HG03378 (cell line): Measurements from ENCODE around the gene BBIP1.

Experiments used
- ATAC-seq: cut with Tn5 transposase; IDR thresholded peaks from one replicate; pipeline ENCODE4 v1.9.1; 2021; ENCODE audit warnings: mild to moderate bottlenecking, moderate library complexity; ENCODE audit not compliant: unreplicated experiment

Gene BBIP1

DNA sequence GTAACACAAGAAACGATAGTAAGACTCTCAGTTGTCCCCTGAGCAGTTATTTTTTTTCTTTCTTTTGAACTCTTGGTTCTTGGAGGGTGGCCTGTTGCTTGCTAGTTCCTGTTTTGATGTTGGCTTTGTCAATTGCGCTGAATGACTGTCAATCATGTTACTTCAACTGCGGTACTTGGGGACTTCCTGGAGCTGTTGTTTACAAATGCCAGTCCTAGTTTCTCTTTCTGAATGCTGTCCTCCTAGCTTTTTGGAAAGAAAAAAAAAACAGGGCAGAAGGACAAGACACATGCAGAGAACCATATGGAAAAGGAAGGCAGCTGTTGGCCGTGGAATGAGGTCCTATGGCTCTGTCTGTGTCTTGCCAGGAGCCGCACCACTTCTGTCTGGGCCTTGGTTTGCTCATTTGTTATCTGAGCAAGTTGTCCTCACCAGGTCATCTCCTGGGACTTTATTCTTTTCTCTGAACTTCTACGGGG is 54.3 kb downstream of the BBIP1 start:
- peak; percentile 68 for ATAC-seq

DNA sequence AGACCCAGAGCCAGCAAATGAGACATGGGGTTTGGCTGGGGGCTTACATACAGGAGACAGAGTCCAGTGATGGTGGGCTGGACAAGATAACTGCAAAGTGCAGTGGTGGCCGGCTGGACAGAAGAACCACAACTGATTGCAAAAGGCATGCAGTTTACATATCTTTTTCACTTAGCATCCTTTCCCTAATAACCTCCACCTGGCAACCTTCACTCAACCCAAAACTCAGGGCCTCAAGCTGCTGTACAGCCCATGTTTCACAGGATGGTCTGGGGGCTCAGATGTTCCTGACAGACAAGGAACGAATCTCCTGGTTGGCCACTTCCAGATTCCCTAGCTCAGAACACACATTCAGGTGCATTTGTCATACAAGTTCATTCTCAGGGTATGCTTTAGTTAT is 55.0 kb downstream of the BBIP1 start:
- no peak for ATAC-seq

DNA sequence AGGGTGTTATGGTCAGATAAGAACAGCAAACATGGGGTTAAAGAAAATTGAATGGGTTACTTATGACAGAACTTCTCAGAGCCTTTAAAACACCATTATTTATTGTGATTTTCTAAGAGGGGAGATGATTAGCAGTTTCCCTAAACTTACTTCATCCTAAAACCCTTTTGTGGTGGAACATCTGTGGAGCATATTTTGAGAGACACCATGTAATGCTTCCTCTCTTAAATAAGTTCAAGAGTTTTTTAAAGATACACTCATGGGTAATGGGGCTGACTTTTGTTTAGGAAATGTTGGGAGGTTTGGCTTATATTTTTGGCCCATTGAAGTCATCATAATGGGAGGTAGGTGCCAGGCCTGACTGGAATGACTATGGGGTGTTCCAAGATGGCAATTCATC is 55.6 kb downstream of the BBIP1 start:
- ATAC-seq, result no peak

DNA sequence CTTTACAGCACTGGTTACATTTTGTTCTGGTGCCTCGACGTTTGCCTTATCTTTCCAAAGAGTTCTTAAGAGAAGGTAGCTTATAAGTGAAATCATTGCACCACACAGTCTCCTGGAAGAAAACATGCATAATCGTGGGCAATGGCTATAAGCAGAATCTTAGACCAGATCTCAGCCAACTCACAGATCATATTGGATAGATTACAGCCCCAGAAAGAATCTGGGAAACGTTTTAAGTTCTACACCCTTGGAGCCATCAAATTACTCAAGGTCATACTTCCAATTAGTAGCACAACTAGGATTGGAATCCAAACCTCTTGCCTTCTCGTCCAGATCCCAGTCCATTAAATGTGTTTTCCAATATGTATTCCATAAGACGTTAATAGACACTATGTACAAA is 56.0 kb downstream of the BBIP1 start:
- no peak for ATAC-seq

DNA sequence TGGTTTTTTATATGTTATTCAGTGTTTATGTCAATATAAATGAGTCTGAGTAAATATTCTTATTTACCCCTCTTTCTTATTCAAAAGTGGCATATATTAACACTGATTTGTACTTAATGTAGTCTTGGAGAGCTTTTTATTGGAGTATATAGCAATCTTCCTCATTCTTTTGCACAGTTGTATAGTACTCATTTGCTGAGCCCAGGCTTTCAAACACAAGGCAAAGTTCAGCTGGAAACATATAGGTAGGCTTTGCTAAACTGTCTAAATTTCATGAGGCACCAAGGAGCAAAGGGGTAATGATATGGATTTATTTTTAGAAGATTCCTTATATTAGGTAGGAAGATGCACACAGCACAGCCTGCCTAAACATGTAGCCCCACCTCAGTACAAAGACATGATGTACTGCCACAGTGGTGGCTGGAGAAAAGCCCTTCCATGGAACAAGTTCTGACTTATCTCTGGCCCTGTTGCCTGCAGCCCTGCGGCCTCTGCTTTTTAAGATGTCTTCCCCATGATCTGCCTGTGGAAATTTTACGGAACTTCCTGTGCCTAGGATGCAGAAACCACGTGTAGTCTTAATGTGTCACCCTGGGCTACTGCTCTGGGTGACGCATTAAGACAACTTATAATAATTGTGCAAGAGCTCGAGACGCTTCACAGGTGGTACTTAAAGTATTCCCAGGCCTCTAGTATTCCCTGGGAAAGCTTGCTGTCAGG is 56.9 kb downstream of the BBIP1 start:
- ATAC-seq, result no peak

DNA sequence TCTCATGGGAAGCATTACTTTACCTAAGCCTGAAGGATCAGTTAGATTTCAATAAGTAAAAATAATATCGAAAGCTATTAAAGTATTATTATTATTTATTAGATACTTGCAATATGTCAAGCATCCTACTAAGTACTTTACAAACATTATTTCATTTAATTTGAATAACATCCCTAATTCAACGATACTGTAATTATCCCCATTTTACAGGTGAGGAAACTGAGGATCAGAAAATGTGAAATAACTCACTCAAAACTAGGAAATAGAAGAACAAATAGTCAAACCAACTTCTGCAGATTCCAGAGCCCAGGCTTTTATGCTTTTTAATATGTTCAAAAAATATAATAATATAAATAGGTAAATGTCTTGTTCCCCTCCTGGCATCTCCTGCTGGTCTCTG is 57.5 kb downstream of the BBIP1 start:
- no peak for ATAC-seq

DNA sequence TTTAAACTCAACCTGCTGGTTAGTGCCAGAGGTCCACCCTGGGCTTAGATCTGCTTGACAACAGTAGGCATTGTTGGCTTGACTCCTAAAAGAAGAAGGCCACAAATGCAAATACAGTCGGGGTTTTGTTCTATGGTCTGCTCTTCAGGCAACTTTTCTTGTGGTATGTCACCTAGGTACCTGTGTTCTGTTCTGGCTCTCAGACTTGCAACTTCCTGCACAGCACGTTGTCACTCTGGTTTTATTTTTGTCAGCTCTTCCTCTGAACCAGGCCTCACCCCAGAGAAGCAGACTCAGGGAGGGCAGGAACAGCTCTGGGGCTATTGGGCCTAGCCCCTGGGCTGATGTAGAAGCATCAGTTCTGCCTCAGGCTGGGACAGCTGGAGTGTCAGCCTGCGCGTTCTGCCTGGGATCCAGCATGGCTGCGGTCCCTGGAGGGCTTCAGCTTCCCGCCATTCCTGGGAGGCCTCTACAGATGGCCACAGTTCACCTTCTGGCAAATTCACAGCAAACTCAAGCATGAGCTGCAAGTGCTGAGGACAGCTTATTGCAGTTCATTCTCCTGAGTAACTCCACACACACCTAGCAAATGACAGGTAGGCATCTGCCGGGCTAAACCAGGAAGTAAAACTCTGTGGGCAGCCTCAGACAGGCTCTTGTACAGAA is 58.3 kb downstream of the BBIP1 start:
- peak; percentile 47 for ATAC-seq

DNA sequence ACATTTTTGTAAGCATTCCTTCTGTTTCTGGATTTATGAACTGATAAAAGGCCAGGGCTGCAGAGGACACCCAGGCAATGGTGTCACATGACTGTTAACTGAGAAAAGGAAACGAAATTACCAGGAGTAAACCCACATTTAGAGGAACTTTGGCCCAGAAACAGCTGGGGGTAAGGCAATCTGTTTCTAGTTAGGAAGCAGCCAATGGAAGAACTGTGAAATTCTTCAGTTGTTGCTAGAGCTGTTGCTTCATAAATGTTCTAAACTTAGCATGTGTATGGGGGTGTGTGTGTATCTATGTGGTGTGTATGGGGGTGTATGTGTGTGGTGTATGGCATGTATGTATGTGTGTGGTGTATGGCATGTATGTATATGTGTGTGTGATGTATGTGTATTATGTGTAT is 59.0 kb downstream of the BBIP1 start:
- ATAC-seq, result no peak

DNA sequence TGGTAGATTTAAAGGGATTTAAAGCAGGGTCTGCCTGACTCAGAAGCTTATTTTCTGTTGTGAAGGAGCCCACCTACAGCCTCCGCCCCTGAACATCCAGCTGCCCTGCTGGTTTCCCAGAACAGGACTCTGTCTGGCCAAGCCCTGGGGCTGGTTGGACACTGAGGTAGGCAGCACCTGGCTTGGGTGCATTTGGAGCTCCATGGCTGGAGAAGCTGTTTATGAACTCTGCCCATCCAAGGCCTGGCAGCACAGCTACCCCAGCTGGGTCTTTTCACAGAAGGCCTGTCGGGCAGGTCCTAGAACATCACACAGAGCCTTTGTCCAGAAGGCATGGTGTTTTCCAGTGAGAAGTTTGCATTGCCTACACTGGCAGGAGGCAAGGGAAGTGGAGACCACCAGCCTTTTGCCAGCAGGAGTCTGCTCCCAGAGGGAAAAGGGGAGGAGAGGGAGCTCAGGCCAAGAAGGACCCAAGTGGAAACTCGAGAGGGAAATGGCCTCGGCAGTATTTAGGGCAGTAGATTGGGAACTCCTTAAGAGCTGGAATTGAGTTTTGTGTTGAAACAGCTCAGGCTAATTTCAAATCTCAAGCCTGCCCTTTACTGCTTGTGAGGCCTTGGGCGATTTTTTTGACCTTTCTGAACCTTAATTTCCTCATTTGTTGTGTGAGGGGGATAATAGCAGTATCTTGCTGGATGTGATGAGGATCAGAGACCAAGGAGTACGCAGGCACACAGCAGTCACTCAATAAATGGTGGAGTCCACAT is 59.6 kb downstream of the BBIP1 start:
- ATAC-seq, result no peak

DNA sequence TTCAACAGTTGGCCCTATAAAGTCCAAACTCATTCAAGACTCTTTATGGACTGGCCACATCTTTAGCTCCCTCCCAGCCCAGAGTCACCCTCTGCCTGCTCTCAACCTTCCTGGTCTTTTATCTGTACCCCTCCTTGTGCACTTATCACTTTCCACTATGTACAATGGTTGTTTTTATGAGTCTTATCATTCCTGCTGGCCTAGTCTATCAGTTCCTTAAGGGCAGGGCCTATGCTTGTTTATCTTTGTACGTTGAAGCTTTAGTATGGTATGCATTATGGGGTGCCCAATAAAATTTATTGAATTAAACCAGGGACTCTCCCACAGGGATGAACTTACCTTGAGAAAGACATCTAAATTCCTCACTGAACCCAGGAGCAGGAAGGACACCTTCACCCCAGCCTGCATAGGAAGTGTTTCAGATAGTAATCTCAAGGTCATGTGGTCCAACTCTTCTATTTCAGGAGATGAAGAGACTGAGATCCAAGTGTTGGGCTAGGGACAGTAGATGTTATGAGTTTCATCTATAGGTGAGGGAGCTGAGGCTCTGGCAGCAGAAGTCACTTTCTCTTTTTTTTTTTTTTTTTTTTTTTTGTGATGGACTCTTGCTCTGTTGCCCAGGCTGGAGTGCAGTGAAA is 60.6 kb downstream of the BBIP1 start:
- ATAC-seq, result no peak

DNA sequence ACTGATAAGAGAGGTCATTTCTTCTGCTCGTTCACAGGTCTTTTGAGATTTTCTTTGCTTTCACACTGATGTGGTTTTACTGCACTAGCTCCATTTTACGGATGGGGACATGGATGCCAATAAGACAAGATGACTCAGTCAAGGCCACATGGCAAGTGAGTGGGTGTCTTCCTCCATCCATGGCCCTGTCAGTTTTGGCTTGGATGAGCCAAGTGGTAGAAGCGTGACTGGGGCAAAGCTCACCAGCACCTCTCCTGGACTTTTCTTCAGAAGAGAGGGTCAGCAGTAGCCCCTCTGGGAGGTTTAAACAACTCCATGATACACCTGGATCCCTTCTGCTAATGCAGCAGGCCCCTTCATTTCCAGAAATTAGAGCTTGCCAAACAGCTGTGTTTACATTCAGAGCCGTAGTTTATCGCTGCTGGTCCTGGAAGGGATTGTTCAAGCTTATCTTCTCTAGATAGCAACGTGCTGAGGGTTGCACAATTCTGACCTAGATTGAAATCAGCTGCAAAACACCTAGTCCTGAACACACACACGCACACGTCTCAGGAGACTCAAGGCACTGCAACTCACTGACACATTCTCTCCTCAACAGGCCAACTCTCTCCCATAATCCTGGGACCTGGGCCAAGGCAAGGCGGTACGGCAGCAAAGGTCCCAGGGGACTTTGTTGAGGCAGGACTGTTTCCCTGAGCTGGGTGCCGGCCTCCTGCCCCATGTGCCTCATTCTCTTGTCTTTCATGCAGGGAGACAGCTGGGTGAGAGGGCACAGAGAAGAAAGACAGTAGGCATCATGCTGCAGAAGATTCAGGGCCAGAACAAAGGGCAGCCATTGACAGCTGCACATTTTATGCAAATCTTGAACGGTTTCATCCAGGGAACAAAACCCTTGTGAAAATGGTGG is 61.5 kb downstream of the BBIP1 start:
- no peak for ATAC-seq

DNA sequence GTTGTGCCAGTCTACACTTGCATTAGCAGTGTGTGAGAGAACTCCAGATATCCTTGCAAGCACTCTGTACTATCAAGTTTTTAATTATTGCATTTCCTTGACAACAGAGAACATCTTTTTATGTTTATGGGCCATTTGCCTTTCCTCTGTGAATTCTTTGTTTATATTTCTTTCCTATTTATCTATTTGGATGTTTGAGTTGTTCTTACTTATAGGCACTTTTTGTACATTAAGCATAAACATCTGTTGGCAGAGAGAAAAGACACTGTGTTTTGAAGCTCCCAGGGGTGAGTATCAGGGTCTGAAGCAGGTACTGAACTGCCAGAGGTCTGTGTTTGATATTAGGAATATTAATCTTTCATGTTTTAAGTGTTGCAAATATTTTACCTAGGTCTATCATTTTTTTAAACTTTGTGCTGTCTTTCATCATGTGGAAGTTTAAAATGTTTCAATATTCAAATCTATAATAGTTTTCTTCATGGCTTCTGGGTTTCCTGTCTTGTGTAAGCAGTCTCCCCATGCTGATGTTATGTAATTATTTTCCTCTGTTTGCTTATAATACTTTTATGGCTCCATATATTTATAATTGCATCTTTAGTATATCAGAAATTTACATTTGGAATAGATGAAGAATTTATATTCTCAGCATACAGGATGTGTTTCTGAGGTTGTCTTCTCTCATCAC is 64.9 kb downstream of the BBIP1 start:
- no peak for ATAC-seq

DNA sequence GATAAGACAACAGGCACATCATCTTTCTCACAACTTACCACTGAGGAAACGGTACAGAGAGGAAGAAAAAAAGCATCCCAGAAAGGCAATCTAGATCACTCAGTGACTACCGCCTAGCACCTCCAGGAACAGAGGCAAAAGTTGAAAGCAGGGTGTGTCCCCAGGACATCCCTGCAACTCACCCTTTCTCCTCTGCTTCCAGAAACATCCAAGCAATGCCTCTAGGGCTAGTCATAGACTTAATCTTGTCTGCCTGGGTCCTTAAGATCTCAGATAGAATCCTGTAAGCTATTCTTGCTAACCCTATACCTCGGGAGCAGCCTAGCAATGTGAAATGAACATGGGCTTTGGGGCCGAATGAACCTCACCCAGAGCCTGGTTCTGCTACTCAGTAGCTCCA is 66.0 kb downstream of the BBIP1 start:
- no peak for ATAC-seq

DNA sequence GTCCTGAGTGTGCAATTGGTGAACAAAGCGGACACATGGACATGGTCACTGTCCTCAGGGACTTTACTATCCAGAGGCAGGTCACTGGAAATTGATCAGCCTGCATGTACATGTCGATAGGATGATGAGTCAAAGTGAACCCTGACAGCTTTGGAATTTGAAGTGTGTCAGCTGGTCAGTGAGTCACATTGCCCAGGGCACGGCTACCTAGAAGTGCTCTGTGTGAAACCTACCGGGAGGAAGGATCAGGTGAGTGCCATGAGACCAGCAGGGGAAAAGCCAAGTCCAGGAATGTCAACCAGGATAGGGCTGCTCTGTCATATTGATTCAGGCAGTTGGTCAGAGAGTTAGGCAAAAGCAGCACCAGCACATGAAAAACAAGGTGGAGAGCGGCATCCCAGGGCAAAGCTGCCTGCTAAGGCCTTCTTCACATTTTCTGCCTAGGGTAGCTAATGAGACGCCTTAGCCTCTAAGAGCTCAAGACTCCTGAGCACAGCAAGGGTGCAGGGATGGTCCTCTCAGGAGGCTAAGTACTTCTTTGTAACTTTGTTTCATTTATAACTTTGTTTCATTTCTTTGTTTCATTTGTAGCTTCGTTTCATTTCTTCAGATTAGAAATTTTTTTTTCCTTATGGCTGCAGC is 66.6 kb downstream of the BBIP1 start:
- ATAC-seq, result no peak

DNA sequence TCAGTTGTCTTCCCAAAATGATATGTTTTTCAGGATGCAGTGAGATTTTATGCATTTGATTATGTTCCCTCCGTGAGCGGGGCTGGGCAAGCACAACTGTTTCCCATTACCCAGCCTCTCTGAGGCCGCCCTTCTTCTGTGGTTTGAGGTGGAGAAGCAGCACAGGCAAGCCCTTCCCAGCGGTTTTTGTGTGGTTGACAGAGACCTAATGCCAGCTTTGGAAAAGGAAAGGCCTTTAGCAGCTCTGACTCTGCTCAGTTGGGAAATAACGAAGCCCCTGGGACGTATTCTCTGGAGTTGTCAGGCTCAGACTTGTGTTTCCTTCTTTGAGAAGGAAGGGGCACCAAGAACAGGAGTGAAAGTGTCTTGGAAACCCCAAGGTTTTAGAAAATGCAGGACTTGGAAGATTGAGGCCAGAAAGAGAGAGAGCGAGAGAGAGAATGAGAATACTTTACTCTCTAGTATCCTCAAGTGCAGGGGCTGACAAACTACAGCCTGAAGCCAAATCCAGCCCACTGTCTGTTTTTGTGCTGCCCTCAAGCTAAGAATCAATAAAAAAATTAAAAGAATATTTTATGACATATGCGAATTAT is 67.9 kb downstream of the BBIP1 start:
- ATAC-seq, result no peak

DNA sequence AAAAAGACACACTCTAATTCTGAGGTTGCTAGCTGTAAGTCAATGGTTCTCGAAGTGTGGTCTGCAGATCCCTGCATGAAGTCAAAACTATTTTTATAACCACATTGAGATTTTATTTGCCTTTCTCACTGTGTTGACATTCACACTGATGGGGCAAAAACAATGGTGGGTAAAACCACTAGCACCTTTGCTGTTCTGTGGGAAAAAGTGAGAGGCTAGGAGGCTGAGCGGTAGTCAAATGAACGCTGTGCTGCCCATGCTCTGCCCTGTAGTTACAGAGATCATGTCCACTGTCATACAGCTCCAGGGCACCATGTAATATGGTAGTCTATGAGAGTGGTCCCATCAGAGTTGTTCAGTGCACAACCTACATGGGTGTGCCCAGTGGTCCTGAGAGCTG is 68.9 kb downstream of the BBIP1 start:
- no peak for ATAC-seq
